ENCODE data around the gene ARHGAP24. TPM values are rescaled to one million over a fixed set of nuclear protein-coding genes. Genes with fewer than 3 reads are reported as not detected.
A peak's percentile ranks its signal among the peaks of the same experiment; 100 is the strongest.

ARHGAP24 gene
- total and polyA plus RNA-seq, 8 donors = 10.5 to 34.7 (median 17.1) TPM

- intact Hi-C loops (cut with DNase I) = no loop called here
- TF ChIP-seq CTCF (IDR thresholded peaks at IDR 0.05) = no peak
- H3K27ac ChIP-seq = no peak overlapping the region
- H3K36me3 ChIP-seq = no peaks in the 10 kb centered on the region
- H3K4me3 ChIP-seq = no peak overlapping the region
- no peaks in the 10 kb centered on the region for H3K27me3 ChIP-seq
- FAIRE-seq = no peak
- no peaks in the 10 kb centered on the region for H3K4me1 ChIP-seq
- ATAC-seq = no peak
- 52 to 55% methylated on average over 3 of the region's 3 CpGs for WGBS, 2 donors
- DNase-seq = no peak
- H3K9me3 ChIP-seq = no peaks in the 10 kb centered on the region
Observed at GRCh38 chr4:85431156-85431555, 43.8 kb upstream of the ARHGAP24 start.

GRCh38 chr4:85431881-85432485 is 43.0 kb upstream of the ARHGAP24 start:
- H3K4me1 ChIP-seq = no peaks in the 10 kb centered on the region
- H3K4me3 ChIP-seq = no peak overlapping the region
- WGBS, 2 donors = 45 to 50% methylated on average over 1 of the region's 1 CpG
- no peak for TF ChIP-seq CTCF (IDR thresholded peaks at IDR 0.05)
- H3K27me3 ChIP-seq = no peaks in the 10 kb centered on the region
- ATAC-seq (no peak), FAIRE-seq (no peak), DNase-seq (no peak)
- no peak overlapping the region for H3K27ac ChIP-seq
- H3K36me3 ChIP-seq = no peaks in the 10 kb centered on the region
- no peaks in the 10 kb centered on the region for H3K9me3 ChIP-seq
- intact Hi-C loops (cut with DNase I) = no loop called here

GRCh38 chr4:85445050-85445639 is 29.8 kb upstream of the ARHGAP24 start:
- Histone ChIP-seq H3K4me3 (no peak overlapping the region), H3K4me1 (no peaks in the 10 kb centered on the region), H3K36me3 (no peaks in the 10 kb centered on the region), H3K9me3 (no peaks in the 10 kb centered on the region), H3K27me3 (no peaks in the 10 kb centered on the region), H3K27ac (no peak overlapping the region)
- no peak for FAIRE-seq
- peak in 1 of 4 donors; percentile 18 for ATAC-seq
- DNase-seq = no peak
- intact Hi-C loops (cut with DNase I) = no loop called here
- no peak for TF ChIP-seq CTCF (IDR thresholded peaks at IDR 0.05)
- WGBS, 2 donors = 56 to 64% methylated on average over 1 of the region's 1 CpG

GRCh38 chr4:85446141-85446861 is 28.6 kb upstream of the ARHGAP24 start:
- WGBS, 2 donors = 71 to 79% methylated on average over 2 of the region's 2 CpGs
- intact Hi-C loops (cut with DNase I) = no loop called here
- H3K4me3 ChIP-seq = no peak overlapping the region
- no peaks in the 10 kb centered on the region for H3K4me1 ChIP-seq
- FAIRE-seq = no peak
- TF ChIP-seq CTCF (IDR thresholded peaks at IDR 0.05) = no peak
- H3K9me3 ChIP-seq = no peaks in the 10 kb centered on the region
- H3K36me3 ChIP-seq = no peaks in the 10 kb centered on the region
- no peak for DNase-seq
- no peak for ATAC-seq
- H3K27ac ChIP-seq = no peak overlapping the region
- no peaks in the 10 kb centered on the region for H3K27me3 ChIP-seq
